Heart left ventricle (tissue), 13 donors: Measurements from ENCODE around the gene SPTBN1.

Experiments
- POLR2A ChIP-seq, 2 donors: fragments of 450-650 bp; IDR thresholded peaks; one replicate each; pipeline ENCODE4 v1.6.1; 2017; ENCODE audit warnings: antibody characterized with exemption in 2 of 2, mild to moderate bottlenecking in 2 of 2, moderate library complexity in 2 of 2
- TF ChIP-seq, protein P1 (sequence below), 12 donors: fragments of 200-600 bp; sonication (generic) in 4 of 12; IDR thresholded peaks; one replicate each; pipeline versions ENCODE4 v1.5.0 to v1.8.0; 2018 to 2022; ENCODE audit warnings: antibody characterized with exemption in 12 of 12, mild to moderate bottlenecking in 5 of 12
- donor health status: ischemic (EF 13 %, LVEDD 7.1; RV severe dilation, severe dysfunction).
- donor health status: DM: no; HTN: yes; CAD: no.
- donor health status: DM: no; HTN: no; CAD: no.
- donor health status: ischemic (EF 25% LVEDD 6.9; RV normal size, moderate dysfunction).
- donor health status: ischemic (EF 25% LVEDD 5.7; RV mildly dilated, moderate dysfunction).
- donor health status: ischemic (EF 35%, LVEDD 5.7; RV mildly dilated, moderate dysfunction).
- donor health status: nonischemic (EF 11% LVEDD 7.7; RV severe dilation, severe dysfunction).
- donor health status: DM: yes; HTN: yes; CAD: no.
- donor health status: PGD.
- donor health status: ischemic (EF 29% LVEDD 5.4; RV normal size, mild dysfunction).
- donor health status: nonischemic (EF 23%, LVEDD 6.1; RV moderate dilation, normal function).

DNA sequence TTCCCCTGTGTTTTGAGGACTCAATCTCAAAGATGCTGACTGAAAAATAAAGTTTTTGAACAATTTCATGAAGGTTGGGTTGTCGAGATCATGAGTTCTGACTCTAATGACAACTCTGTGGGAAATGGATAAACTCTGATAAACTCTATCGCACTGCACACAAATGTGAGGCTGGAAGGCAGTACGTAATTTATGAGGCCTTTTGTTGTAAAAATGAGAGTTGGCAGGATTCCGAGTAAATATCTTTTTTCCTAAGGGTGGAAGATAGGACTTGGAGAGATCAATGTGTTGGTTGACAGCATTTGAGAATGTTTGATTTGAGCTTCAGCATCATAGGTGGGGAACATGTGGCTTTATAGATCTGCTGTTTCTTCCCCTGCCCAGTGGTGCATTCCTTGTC, 90.4 kb downstream of the SPTBN1 start:
- TF ChIP-seq, protein P1, sequence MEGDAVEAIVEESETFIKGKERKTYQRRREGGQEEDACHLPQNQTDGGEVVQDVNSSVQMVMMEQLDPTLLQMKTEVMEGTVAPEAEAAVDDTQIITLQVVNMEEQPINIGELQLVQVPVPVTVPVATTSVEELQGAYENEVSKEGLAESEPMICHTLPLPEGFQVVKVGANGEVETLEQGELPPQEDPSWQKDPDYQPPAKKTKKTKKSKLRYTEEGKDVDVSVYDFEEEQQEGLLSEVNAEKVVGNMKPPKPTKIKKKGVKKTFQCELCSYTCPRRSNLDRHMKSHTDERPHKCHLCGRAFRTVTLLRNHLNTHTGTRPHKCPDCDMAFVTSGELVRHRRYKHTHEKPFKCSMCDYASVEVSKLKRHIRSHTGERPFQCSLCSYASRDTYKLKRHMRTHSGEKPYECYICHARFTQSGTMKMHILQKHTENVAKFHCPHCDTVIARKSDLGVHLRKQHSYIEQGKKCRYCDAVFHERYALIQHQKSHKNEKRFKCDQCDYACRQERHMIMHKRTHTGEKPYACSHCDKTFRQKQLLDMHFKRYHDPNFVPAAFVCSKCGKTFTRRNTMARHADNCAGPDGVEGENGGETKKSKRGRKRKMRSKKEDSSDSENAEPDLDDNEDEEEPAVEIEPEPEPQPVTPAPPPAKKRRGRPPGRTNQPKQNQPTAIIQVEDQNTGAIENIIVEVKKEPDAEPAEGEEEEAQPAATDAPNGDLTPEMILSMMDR (IDR thresholded peaks at IDR 0.05): no peak
- no peak for TF ChIP-seq POLR2A (IDR thresholded peaks at IDR 0.05)
